Left kidney (tissue), 1 donor: ENCODE measurements around the gene GJD3. TPM values are rescaled to one million over a fixed set of nuclear protein-coding genes. Genes with fewer than 3 reads are reported as not detected.

Source experiments
- polyA plus RNA-seq: library from polyadenylated mRNA; unstranded; fragments of 120-200 nt; gene quantifications from one replicate; pipeline ENCODE4 v1.2.1, GENCODE V29; 2013; ENCODE audit not compliant: insufficient read length

GJD3 gene
- polyA plus RNA-seq, 1 donor = not detected

Other genes with a start within 250 kb of the GJD3 start
- 197 TPM for gene MSL1, start 242.8 kb downstream of the GJD3 start, polyA plus RNA-seq
- gene CASC3, start 224.2 kb downstream of the GJD3 start, polyA plus RNA-seq = 124 TPM
- gene RAPGEFL1, start 187.3 kb downstream of the GJD3 start, polyA plus RNA-seq = 13.2 TPM
- gene WIPF2, start 145.4 kb downstream of the GJD3 start, polyA plus RNA-seq = 33.3 TPM
- gene CDC6, start 76.9 kb downstream of the GJD3 start, polyA plus RNA-seq = 32.9 TPM
- gene RARA, start 55.6 kb downstream of the GJD3 start, polyA plus RNA-seq = 34.3 TPM
- 259 TPM for gene TOP2A, start 53.2 kb upstream of the GJD3 start, polyA plus RNA-seq
- gene IGFBP4, start 78.7 kb upstream of the GJD3 start, polyA plus RNA-seq = 305 TPM
- gene TNS4, start 136.9 kb upstream of the GJD3 start, polyA plus RNA-seq = 0.10 TPM
- 0.20 TPM for gene CCR7, start 200.7 kb upstream of the GJD3 start, polyA plus RNA-seq